CD14-positive monocyte (primary cell): ENCODE measurements around the gene PPIE. TPM values are rescaled to one million over a fixed set of nuclear protein-coding genes. Genes with fewer than 3 reads are reported as not detected.

Experiments used
- DNase-seq, 3 donors: peaks; one replicate each; pipeline ENCODE4 v3.0.0-alpha.2; 2011 to 2022
- H2AFZ ChIP-seq: 2 replicates; pipeline ENCODE4 v1.6.0; 2012; ENCODE audit warnings: mild to moderate bottlenecking, low read depth, low read length, inconsistent platforms; ENCODE audit not compliant: insufficient read depth, poor library complexity, severe bottlenecking
- H3K27ac ChIP-seq, 2 donors: 1 replicate in 1 of 2; 2 replicates in 1 of 2; pipeline ENCODE4 v1.5.1; 2012 to 2013; ENCODE audit warnings: low read length in 2 of 2, control low read depth in 1 of 2, inconsistent platforms in 1 of 2, low read depth in 1 of 2, mild to moderate bottlenecking in 1 of 2
- H3K27me3 ChIP-seq, 2 donors: one replicate each; pipeline versions ENCODE4 v1.6.0 to v1.6.1; 2011 to 2013; ENCODE audit warnings: low read length in 2 of 2; ENCODE audit not compliant: control insufficient read depth in 2 of 2, insufficient read depth in 2 of 2
- H3K36me3 ChIP-seq, 2 donors: replicated peaks in 1 of 2; 1 replicate in 1 of 2; 2 replicates in 1 of 2; pipeline versions ENCODE4 v1.5.1 to v1.6.1; 2012 to 2013; ENCODE audit warnings: low read length in 2 of 2, control low read depth in 1 of 2, inconsistent platforms in 1 of 2, mild to moderate bottlenecking in 1 of 2; ENCODE audit not compliant: insufficient read depth in 2 of 2, control insufficient read depth in 1 of 2
- H3K4me1 ChIP-seq, 2 donors: 1 replicate in 1 of 2; 2 replicates in 1 of 2; pipeline versions ENCODE4 v1.5.1 to v1.6.1; 2012 to 2013; ENCODE audit warnings: low read length in 2 of 2, control low read depth in 1 of 2, inconsistent platforms in 1 of 2, mild to moderate bottlenecking in 1 of 2, moderate library complexity in 1 of 2; ENCODE audit not compliant: insufficient read depth in 2 of 2, control insufficient read depth in 1 of 2
- H3K4me2 ChIP-seq: replicated peaks from 2 replicates; pipeline ENCODE3; 2012; ENCODE audit warnings: low read length, moderate library complexity, mild to moderate bottlenecking; ENCODE audit not compliant: poor library complexity, severe bottlenecking; ENCODE audit errors: extremely low read depth
- H3K4me3 ChIP-seq, 3 experiments: fragments of 200-600 bp in 1 of 3; sonication (generic) in 1 of 3; replicated peaks in 1 of 3; 1 replicate in 2 of 3; 2 replicates in 1 of 3; pipeline ENCODE4 v1.5.1; 2011 to 2013; ENCODE audit warnings: low read length in 3 of 3, mild to moderate bottlenecking in 3 of 3, control low read depth in 2 of 3, low read depth in 2 of 3, inconsistent platforms in 1 of 3, moderate library complexity in 1 of 3
- H3K79me2 ChIP-seq: 2 replicates; pipeline ENCODE4 v1.6.0; 2012; ENCODE audit warnings: mild to moderate bottlenecking, control low read depth, inconsistent platforms, low read length, moderate library complexity; ENCODE audit not compliant: insufficient read depth
- H3K9ac ChIP-seq: 2 replicates; pipeline ENCODE4 v1.6.0; 2017; ENCODE audit warnings: low read length, mild to moderate bottlenecking; ENCODE audit not compliant: insufficient read depth, poor library complexity, severe bottlenecking
- H3K9me3 ChIP-seq, 2 donors: replicated peaks in 1 of 2; 1 replicate in 1 of 2; 2 replicates in 1 of 2; pipeline versions ENCODE4 v1.5.1 to v1.6.1; 2012 to 2013; ENCODE audit warnings: low read length in 2 of 2, control low read depth in 1 of 2; ENCODE audit not compliant: control insufficient read depth in 1 of 2, insufficient read depth in 1 of 2
- H4K20me1 ChIP-seq: 2 replicates; pipeline ENCODE4 v1.6.0; 2012; ENCODE audit warnings: mild to moderate bottlenecking, low read length, control low read depth, moderate library complexity; ENCODE audit not compliant: insufficient read depth
- H3K27ac Mint-ChIP-seq, 7 donors: one replicate each; pipeline ENCODE4 v1.8.0; 2020; ENCODE audit warnings: mild to moderate bottlenecking in 7 of 7, mixed read lengths in 7 of 7, moderate library complexity in 6 of 7, inconsistent platforms in 2 of 7
- H3K27me3 Mint-ChIP-seq, 3 donors: one replicate each; pipeline ENCODE4 v1.8.0; 2021 to 2022; ENCODE audit warnings: low read depth in 3 of 3, mild to moderate bottlenecking in 3 of 3, mixed read lengths in 3 of 3, moderate library complexity in 3 of 3, inconsistent platforms in 1 of 3
- H3K36me3 Mint-ChIP-seq, 2 donors: one replicate each; pipeline ENCODE4 v1.8.0; 2020; ENCODE audit warnings: mixed read lengths in 2 of 2, inconsistent platforms in 1 of 2, mild to moderate bottlenecking in 1 of 2
- H3K4me1 Mint-ChIP-seq: one replicate; pipeline ENCODE4 v1.8.0; 2020; ENCODE audit warnings: mild to moderate bottlenecking, mixed read lengths
- H3K4me3 Mint-ChIP-seq, 2 donors: one replicate each; pipeline ENCODE4 v1.8.0; 2020; ENCODE audit warnings: mild to moderate bottlenecking in 2 of 2, mixed read lengths in 2 of 2, moderate library complexity in 1 of 2
- H3K9me3 Mint-ChIP-seq, 7 donors: one replicate each; pipeline ENCODE4 v1.8.0; 2020 to 2022; ENCODE audit warnings: mixed read lengths in 7 of 7, mild to moderate bottlenecking in 6 of 7, moderate library complexity in 6 of 7, inconsistent platforms in 2 of 7
- WGBS: methylation state at CpG from one replicate; pipeline ENCODE4 v1.1.5; 2013; ENCODE audit warnings: missing lambda C conversion rate; ENCODE audit not compliant: insufficient coverage; 5-methylcytosine and 5-hydroxymethylcytosine counted together
- intact Hi-C, 2 donors: fragments of 100-400 bp; cut with micrococcal nuclease; formaldehyde crosslinking; loops; one replicate each; pipeline versions ENCODE4 v1.15.0 to v1.15.1; 2023
- polyA plus RNA-seq, 3 donors: library from polyadenylated mRNA; depleted of rRNA in 1 of 3; unstranded in 2 of 3; stranded (reverse) in 1 of 3; fragments of 300-500 nt in 2 of 3; fragments of >200 nt in 1 of 3; fragmentation: Illumina TruSeq in 2 of 3; gene quantifications; 1 replicate in 2 of 3; 2 replicates in 1 of 3; pipeline ENCODE4 v1.2.3, GENCODE V29; 2012 to 2021
- TF ChIP-seq, protein P1 (sequence below): fragments of 200-600 bp; IDR thresholded peaks from one replicate; pipeline ENCODE4 v1.8.0; 2022; ENCODE audit warnings: antibody characterized with exemption, mild to moderate bottlenecking

PPIE gene
- polyA plus RNA-seq, 3 donors: 48.8 to 55.9 (median 48.9) TPM

DNA sequence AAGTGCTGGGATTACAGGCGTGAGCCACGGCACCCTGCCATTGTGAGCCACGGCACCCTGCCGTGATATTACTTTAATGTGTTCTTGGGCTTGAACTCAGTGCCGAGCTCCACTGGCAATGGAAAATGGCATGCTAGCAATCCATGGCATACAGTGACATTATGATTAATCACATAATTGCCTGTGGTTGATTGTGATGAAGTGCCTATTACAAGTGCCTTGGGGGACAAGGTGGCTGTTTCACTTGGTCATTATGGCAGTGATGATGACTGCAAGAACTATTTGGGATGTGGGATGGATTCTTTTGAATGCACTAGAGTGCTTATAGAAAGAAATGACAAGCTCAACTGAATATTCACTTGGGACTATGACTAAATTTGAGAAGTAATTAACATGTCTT, 25.1 kb upstream of the PPIE start:
- TF ChIP-seq, protein P1, sequence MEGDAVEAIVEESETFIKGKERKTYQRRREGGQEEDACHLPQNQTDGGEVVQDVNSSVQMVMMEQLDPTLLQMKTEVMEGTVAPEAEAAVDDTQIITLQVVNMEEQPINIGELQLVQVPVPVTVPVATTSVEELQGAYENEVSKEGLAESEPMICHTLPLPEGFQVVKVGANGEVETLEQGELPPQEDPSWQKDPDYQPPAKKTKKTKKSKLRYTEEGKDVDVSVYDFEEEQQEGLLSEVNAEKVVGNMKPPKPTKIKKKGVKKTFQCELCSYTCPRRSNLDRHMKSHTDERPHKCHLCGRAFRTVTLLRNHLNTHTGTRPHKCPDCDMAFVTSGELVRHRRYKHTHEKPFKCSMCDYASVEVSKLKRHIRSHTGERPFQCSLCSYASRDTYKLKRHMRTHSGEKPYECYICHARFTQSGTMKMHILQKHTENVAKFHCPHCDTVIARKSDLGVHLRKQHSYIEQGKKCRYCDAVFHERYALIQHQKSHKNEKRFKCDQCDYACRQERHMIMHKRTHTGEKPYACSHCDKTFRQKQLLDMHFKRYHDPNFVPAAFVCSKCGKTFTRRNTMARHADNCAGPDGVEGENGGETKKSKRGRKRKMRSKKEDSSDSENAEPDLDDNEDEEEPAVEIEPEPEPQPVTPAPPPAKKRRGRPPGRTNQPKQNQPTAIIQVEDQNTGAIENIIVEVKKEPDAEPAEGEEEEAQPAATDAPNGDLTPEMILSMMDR: no peak
- Histone ChIP-seq H3K9ac (no peak overlapping the region), H3K9me3 (peaks cover 0 to 3% of the 10 kb centered on the region in 2 donors), H3K4me1 (peaks cover 5 to 7% of the 10 kb centered on the region in 2 donors), H3K27ac (no peak overlapping the region), H3K4me2 (no peak overlapping the region), H3K4me3 (no peak overlapping the region), H3K27me3 (peaks cover 8 to 19% of the 10 kb centered on the region in 2 donors), H3K79me2 (no peaks in the 10 kb centered on the region), H3K36me3 (no peaks in the 10 kb centered on the region), H2AFZ (no peak overlapping the region), H4K20me1 (no peaks in the 10 kb centered on the region)
- DNase-seq: no peak
- Mint-ChIP-seq H3K9me3 (peaks cover 2 to 6% (median 3%) of the 10 kb centered on the region in 7 donors), H3K27ac (no peak overlapping the region), H3K27me3 (peaks cover 9 to 21% (median 17%) of the 10 kb centered on the region in 3 donors), H3K4me1 (peaks cover 14% of the 10 kb centered on the region), H3K36me3 (no peaks in the 10 kb centered on the region), H3K4me3 (no peak overlapping the region)
- intact Hi-C loops: no loop called here
- 95% methylated on average over 2 of the region's 5 CpGs for WGBS

DNA sequence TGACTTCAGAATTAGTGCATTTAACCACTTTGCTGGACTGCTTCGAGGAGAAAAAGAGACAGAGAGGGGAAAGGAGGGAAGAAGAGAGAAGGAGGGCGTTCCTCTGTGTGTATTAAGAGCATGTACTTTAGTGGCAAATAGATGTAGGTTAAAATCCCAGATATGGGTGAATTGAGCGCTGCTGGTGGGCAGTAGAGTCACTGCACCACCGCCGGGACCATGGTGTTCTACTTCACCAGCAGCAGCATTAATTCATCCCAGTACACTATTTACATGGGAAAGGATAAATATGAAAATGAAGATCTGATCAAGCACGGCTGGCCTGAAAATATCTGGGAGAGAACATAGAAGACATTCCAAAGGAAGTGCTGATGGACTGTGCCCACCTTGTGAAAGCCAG, 20.9 kb upstream of the PPIE start:
- Histone ChIP-seq H3K4me1 (peaks cover 5 to 7% of the 10 kb centered on the region in 2 donors), H3K79me2 (no peaks in the 10 kb centered on the region), H3K9me3 (no peaks in the 10 kb centered on the region), H3K4me3 (no peak overlapping the region), H2AFZ (no peak overlapping the region), H3K27me3 (peaks cover 10 to 32% of the 10 kb centered on the region in 2 donors), H3K27ac (no peak overlapping the region), H3K9ac (no peak overlapping the region), H4K20me1 (no peaks in the 10 kb centered on the region), H3K4me2 (no peak overlapping the region), H3K36me3 (no peaks in the 10 kb centered on the region)
- H3K36me3 Mint-ChIP-seq: no peaks in the 10 kb centered on the region
- peak overlapping the region in 1 of 7 donors; percentile 26 for H3K27ac Mint-ChIP-seq
- TF ChIP-seq, protein P1: no peak
- peaks cover 0 to 2% (median 0%) of the 10 kb centered on the region in 7 donors for H3K9me3 Mint-ChIP-seq
- no peak for DNase-seq
- H3K4me1 Mint-ChIP-seq: peaks cover 14% of the 10 kb centered on the region
- H3K27me3 Mint-ChIP-seq: peaks cover 20 to 25% (median 21%) of the 10 kb centered on the region in 3 donors
- H3K4me3 Mint-ChIP-seq: peak overlapping the region in 1 of 2 donors; percentile 24
- WGBS: 68% methylated on average over 3 of the region's 6 CpGs
- intact Hi-C loops: loop anchor here in 1 of 2 donors (2.0 kb wide), 1 partner anchor 111 kb away; no protein-coding TSS in a partner anchor
